GM12865 (cell line): Measurements from ENCODE around the gene TMEM62.
"Not testable (repeated sequence)": the region's sequence is repeated elsewhere in the genome, so short reads cannot be mapped to it uniquely, and the experiment has no call there.

Experiments
- DNase-seq: peaks from one replicate; pipeline ENCODE4 v3.0.0; 2010; ENCODE audit warnings: low read depth
- H3K4me3 ChIP-seq: 2 replicates; pipeline ENCODE4 v1.5.1; 2011; ENCODE audit warnings: mild to moderate bottlenecking, low read depth, low read length, control low read depth
- CTCF ChIP-seq: IDR thresholded peaks from 2 replicates; pipeline ENCODE4 v1.5.1; 2011; ENCODE audit warnings: low read length, control low read depth, low read depth, inconsistent platforms; ENCODE audit not compliant: insufficient read depth; ENCODE audit errors: missing control alignments

The TMEM62 gene

GRCh38 chr15:43169888-43170287 is 36.5 kb downstream of the TMEM62 start:
- no peak for DNase-seq
- H3K4me3 ChIP-seq, result no peak overlapping the region
- no peak for TF ChIP-seq CTCF

GRCh38 chr15:43175656-43176309 is 42.4 kb downstream of the TMEM62 start:
- H3K4me3 ChIP-seq, DNase-seq: not testable (repeated sequence)

- not testable (repeated sequence) for DNase-seq, H3K4me3 ChIP-seq
These were observed 43.8 kb downstream of the TMEM62 start for GRCh38 chr15:43177147-43177546.

GRCh38 chr15:43183270-43183669 is 49.9 kb downstream of the TMEM62 start:
- TF ChIP-seq CTCF, result no peak
- no peak for DNase-seq
- no peak overlapping the region for H3K4me3 ChIP-seq

GRCh38 chr15:43184407-43185124 is 51.2 kb downstream of the TMEM62 start:
- no peak for TF ChIP-seq CTCF
- no peak for DNase-seq
- no peak overlapping the region for H3K4me3 ChIP-seq

- peak; percentile 55 for TF ChIP-seq CTCF
- peak within 1 kb of the TSS; percentile 76 for H3K4me3 ChIP-seq
- DNase-seq, result peak; percentile 97
These were observed 52.0 kb downstream of the TMEM62 start, which contains the start of gene CCNDBP1 for GRCh38 chr15:43185157-43186002. CCNDBP1 (plus strand) TSS chr15:43185403; CDS start chr15:43185499, 96 bp downstream.

GRCh38 chr15:43186003-43186353 is 52.6 kb downstream of the TMEM62 start:
- no peak for TF ChIP-seq CTCF
- no peak for DNase-seq
- H3K4me3 ChIP-seq, result peak overlapping the region; percentile 76
